Stimulated activated CD4-positive, alpha-beta T cell treated with anti-CD3 and anti-CD28 coated beads, Interleukin-4, amount 100 ng/mL, for 48 hours (primary cell): ENCODE measurements around the gene WFIKKN1.

Experiments
- DNase-seq, 2 donors: peaks; one replicate each; pipeline ENCODE4 v3.0.0-alpha.2; 2020; ENCODE audit warnings: low read depth in 2 of 2

The WFIKKN1 gene

GRCh38 chr16:657487-657886 is 26.7 kb downstream of the WFIKKN1 start:
- no peak for DNase-seq

GRCh38 chr16:658679-659571 is 28.1 kb downstream of the WFIKKN1 start:
- DNase-seq = no peak

- DNase-seq = no peak
These were observed 28.8 kb downstream of the WFIKKN1 start for GRCh38 chr16:659618-660017.

GRCh38 chr16:660132-660458 is 29.3 kb downstream of the WFIKKN1 start:
- no peak for DNase-seq

GRCh38 chr16:660459-661183 is 29.8 kb downstream of the WFIKKN1 start:
- DNase-seq = peak in 1 of 2 donors; percentile 67

GRCh38 chr16:661184-661821 is 30.5 kb downstream of the WFIKKN1 start:
- no peak for DNase-seq

- DNase-seq = no peak
These were observed 31.3 kb downstream of the WFIKKN1 start for GRCh38 chr16:662095-662494.

GRCh38 chr16:662597-662996 is 31.8 kb downstream of the WFIKKN1 start:
- no peak for DNase-seq

GRCh38 chr16:666572-666971 is 35.8 kb downstream of the WFIKKN1 start:
- no peak for DNase-seq

GRCh38 chr16:667113-667779 is 36.5 kb downstream of the WFIKKN1 start:
- DNase-seq = no peak

GRCh38 chr16:667780-668518 is 37.2 kb downstream of the WFIKKN1 start, which contains the start of gene RHOT2:
RHOT2 (plus strand) TSS chr16:668132; CDS start chr16:668200, 68 bp downstream.
- peak; percentile 90 to 95 for DNase-seq

- DNase-seq = no peak
These were observed 37.9 kb downstream of the WFIKKN1 start for GRCh38 chr16:668519-669171.

GRCh38 chr16:669666-670065 is 38.9 kb downstream of the WFIKKN1 start:
- no peak for DNase-seq

GRCh38 chr16:670485-671352 is 39.9 kb downstream of the WFIKKN1 start:
- DNase-seq = no peak

GRCh38 chr16:671353-672131 is 40.8 kb downstream of the WFIKKN1 start:
- no peak for DNase-seq

- DNase-seq = no peak
These were observed 41.6 kb downstream of the WFIKKN1 start for GRCh38 chr16:672371-672770.

GRCh38 chr16:672851-673250 is 42.1 kb downstream of the WFIKKN1 start:
- no peak for DNase-seq

GRCh38 chr16:673399-673991 is 42.7 kb downstream of the WFIKKN1 start:
- no peak for DNase-seq
